Left renal pelvis (tissue), 4 donors: ENCODE measurements around the gene MCM5. TPM values are rescaled to one million over a fixed set of nuclear protein-coding genes. Genes with fewer than 3 reads are reported as not detected.
"Not testable (repeated sequence)": the region's sequence is repeated elsewhere in the genome, so short reads cannot be mapped to it uniquely, and the experiment has no call there.

ENCODE experiments used
- DNase-seq, 4 donors: peaks; one replicate each; pipeline ENCODE4 v3.0.0-alpha.2; 2013; ENCODE audit warnings: low read depth in 4 of 4, low spot score in 3 of 4
- polyA plus RNA-seq, 4 donors: library from polyadenylated mRNA; unstranded; fragments of 120-200 nt; gene quantifications; one replicate each; pipeline ENCODE4 v1.2.1, GENCODE V29; 2013; ENCODE audit not compliant: insufficient read length in 4 of 4

Gene MCM5
- polyA plus RNA-seq, 4 donors: 59.1 to 74.6 (median 64.5) TPM

GRCh38 chr22:35378621-35379020 is 21.3 kb upstream of the MCM5 start:
- DNase-seq: no peak

DNA sequence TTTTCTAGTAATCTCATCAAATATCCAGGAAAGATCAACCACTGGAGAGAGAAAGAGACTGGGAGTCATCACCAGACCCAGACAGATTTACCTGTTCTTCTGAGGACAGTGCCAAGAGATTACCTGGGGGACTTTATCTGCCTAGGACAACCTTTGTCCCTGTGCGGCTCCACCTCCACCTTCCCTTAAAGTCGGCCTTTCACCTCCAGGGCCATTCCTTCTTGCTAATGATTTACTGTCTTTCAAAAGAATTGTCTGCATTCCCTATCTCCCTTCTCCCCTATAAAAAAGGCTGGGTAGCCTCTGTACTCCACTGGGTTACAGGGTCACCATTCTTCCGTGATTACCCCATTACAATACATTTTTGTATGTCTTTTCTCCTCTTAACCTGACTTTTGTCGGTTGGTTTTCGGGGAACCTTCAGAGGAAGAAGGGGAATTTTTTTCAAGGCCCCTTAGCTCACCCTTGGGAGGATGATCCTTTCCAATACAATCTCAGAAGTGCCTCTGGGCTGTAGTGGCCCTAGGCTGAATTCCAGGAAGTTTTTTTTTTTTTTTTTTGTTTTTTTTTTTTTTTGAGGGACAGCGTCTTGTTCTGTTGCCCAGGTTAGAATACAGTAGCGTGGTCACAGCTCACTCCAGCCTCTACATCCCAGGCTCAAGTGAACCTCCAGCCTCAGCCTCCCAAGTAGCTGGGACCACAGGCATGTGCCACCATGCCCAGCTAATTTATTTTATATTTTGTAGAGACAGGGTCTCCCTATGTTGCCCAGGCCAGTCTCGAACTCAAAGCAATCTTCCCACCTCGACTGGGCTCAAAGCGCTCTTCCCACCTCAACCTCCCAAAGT is 20.6 kb upstream of the MCM5 start:
- no peak for DNase-seq

GRCh38 chr22:35380013-35380412 is 19.9 kb upstream of the MCM5 start:
- DNase-seq: no peak

DNA sequence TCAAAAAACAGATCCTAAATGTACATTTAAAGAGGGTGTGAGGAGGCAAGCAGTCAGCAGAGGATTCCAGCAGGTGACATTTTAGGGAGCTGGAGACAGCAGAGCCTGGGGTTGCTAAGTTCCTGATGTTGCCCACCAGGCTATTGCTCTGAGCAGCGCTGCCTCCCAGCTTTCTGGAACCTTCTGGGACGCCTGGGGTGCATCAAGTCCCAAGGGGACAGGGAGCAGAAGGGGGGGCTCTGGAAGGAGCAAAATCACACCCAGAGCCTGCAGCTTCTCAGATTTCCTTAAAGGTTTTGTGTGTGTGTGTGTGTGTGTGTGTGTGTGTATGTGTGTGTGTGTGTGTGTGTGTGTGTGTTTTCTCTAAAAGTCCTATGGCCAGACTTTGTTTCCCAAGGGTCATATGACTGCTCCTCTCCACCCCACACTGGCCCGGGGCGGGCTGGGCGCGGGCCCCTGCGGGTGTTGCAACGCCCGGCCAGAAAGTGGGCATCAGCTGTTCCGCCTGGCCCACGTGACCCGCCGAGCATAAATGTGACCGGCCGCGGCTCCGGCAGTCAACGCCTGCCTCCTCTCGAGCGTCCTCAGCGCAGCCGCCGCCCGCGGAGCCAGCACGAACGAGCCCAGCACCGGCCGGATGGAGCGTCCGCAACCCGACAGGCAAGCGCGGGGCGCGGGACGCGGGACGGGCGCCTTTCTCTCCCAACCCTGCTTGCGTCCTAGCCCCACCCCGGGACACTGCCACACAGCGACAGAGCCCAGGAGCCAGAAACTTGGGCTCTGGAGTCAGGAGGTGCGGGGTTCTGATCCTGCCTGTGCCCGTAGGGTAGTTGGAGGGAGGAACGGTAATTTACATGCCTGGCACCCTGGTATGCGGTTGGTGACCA is 19.2 kb upstream of the MCM5 start, which contains the start of gene HMOX1:
TSS of gene HMOX1 (plus strand) at position 560 of the 887 bp plus-strand sequence. CDS start at position 638, 78 bp downstream.
- DNase-seq: peak in 3 of 4 donors; percentile 57 to 66 (median 58)

DNA sequence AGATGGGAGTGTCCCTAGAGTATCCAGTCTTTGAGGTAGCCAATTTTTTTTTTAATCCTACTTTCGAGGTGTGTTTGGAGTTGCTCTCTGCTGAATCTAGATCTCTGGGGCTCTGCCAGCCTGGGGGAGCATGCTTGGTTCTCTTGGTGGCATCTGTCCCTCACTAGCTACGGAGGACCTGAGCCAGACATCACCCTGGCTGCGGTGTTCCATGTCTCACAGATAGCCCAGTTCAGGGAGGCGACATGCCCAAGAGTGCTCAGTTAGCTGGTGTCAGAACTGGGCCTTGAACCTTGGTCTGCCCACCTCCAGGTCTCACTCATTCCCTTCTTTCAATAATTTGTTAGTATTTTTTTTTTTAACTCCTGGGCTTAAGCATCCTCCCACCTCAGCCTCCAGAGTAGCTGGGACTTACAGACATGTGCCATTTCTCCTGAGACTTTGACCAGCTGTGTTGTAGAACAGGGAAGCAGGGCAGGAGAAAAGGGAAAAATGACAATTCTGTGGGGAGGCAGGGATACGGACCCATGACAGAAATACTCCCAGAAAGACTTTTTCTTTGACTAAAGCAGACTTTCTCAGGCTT is 18.4 kb upstream of the MCM5 start:
- no peak for DNase-seq

- no peak for DNase-seq
These were observed 16.3 kb upstream of the MCM5 start for GRCh38 chr22:35383679-35384071.

DNA sequence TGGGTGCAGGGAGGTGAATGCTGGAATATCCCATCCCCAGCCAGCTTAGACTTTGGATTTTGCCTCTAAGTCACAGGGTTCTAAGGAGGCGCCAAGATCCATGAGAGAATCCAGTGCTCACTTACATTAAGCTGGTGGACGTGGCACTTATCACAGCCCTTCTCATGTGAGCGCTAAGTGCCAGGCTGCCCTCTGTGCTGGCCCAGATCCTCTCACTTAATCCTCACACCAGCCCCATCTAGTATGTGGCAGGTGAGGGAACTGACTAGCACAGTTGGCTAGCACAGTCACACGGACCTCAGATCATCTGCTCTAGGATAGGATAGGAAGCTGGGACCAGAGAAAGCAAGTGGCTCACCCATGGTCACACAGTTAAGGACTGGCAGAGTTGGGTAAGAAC is 15.4 kb upstream of the MCM5 start:
- no peak for DNase-seq

- DNase-seq: no peak
These were observed 14.9 kb upstream of the MCM5 start for GRCh38 chr22:35384975-35385588.

GRCh38 chr22:35386670-35387288 is 13.2 kb upstream of the MCM5 start:
- no peak for DNase-seq

- no peak for DNase-seq
These were observed 9.0 kb upstream of the MCM5 start for GRCh38 chr22:35390933-35391332.

DNA sequence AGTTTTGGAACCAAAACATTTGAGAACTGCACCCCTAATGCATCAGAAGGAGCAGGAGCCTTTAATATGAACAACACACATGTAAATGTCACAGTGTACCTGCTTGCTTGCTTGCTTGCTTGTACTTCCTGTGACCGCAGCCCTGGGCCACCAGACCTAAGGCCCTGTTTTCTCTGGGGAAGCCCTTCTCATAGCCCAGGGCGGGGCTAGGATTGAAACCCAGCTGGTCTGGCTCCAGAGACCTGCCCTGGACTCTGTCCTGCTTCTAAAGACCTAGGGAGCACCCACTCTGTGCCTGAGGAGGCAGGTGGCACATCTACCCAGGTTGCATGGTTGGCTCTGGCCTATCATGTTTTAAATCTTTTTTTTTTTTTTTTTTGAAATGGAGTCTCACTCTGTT is 7.6 kb upstream of the MCM5 start:
- no peak for DNase-seq

DNA sequence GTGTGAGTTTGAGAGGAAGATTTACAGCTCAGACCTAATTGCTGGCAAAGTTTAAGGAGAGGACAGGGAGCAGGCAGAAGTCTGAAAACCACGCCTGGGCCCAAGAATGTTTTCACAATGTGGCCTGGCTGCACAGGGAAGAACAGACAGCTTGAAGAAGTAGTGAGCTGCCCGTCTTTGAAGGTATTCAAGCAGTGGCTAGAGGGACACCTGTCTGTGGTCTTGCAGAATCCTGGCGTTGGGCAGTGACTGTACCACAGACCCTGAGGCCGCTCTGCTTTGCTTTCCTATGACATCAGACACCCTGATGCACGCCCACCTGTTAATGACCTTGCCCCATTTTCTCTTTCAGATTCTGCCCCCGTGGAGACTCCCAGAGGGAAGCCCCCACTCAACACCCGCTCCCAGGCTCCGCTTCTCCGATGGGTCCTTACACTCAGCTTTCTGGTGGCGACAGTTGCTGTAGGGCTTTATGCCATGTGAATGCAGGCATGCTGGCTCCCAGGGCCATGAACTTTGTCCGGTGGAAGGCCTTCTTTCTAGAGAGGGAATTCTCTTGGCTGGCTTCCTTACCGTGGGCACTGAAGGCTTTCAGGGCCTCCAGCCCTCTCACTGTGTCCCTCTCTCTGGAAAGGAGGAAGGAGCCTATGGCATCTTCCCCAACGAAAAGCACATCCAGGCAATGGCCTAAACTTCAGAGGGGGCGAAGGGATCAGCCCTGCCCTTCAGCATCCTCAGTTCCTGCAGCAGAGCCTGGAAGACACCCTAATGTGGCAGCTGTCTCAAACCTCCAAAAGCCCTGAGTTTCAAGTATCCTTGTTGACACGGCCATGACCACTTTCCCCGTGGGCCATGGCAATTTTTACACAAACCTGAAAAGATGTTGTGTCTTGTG is 6.6 kb upstream of the MCM5 start:
- no peak for DNase-seq

- no peak for DNase-seq
These were observed 6.0 kb upstream of the MCM5 start for GRCh38 chr22:35394011-35394312.

GRCh38 chr22:35394810-35395563 is 5.0 kb upstream of the MCM5 start:
- DNase-seq: no peak

GRCh38 chr22:35396622-35397021 is 3.3 kb upstream of the MCM5 start:
- not testable (repeated sequence) for DNase-seq

DNA sequence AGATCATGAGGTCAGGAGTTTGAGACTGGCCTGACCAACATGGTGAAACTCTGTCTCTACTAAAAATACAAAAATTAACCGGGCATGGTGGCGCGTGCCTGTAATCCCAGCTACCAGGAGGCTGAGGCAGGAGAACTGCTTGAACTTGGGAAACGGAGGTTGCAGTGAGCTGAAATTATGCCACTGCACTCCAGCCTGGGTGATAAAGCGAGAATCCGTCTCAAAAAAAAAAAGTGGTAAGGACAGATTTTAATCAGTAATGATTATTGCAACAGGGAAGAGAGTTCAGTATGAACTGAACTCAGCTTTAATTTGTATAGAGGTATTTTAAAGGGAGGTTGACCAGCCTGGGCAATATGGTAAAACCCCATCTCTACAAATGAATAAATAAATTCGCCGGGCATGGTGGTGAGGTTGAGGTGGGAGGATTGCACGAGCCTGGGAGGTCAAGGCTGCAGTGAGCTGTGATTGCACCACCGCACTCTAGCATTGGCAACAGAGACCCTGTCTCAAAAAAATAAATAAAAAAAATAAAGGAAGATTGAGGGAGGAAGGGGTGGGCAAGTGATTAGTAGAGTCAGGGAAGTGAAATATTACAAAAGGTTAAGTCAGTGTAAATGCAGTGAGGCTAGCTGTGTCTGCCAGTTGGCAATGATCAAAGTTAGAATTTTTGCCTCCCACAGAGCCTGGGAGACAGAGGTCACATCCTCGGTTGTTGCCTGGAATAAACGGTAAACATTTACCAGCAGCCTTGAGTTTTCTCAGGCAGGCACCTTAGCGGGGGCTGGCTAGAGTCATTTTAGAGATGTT is 2.6 kb upstream of the MCM5 start:
- DNase-seq: peak in 3 of 4 donors; percentile 62 to 81 (median 68)

GRCh38 chr22:35398591-35398973 is 1.4 kb upstream of the MCM5 start:
- DNase-seq: no peak

DNA sequence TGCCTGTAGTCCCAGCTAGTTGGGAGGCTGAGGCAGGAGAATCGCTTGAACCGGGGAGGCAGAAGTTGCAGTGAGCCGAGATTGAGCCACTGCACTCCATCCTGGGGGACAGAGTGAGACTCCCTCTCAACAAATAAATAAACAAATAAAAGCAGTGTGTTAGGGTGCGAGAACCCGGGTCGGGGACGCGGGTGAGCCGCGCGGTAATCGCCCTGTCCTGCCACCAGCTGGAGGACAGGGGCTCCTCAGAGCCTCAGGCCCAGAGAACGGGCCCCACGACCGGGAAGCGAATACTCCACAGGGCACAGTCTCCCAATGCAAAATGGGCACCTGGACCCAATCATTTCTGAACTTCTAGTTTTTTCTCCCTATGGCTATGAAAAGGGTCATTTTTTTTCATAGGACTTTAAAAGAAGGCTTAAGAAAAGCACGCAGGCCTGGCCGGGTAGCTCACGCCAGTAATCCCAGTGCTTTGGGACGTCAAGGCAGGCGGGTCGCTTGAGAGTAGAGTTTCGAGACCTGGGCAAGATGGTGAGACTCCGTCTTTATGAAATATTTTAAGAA is 744 bp upstream of the MCM5 start:
- no peak for DNase-seq
